K562 (cell line): ENCODE measurements around the gene MYO1A. TPM values are rescaled to one million over a fixed set of nuclear protein-coding genes. Genes with fewer than 3 reads are reported as not detected.

Experiments used
- ATAC-seq: fragments of 200-7000 bp; cut with Tn5 transposase; 3 replicates; pipeline ENCODE4 v1.9.1; 2020; ENCODE audit warnings: moderate library complexity
- BruUV-seq: library from RNA; stranded (reverse); fragments of 400-500 nt; replicated peaks from 2 replicates; lab custom pipeline; 2021; lab: Mats Ljungman, UMichigan
- CTCF ChIA-PET: fragments of 300-600 bp; formaldehyde crosslinking; extraction: SDS; loops from one replicate; lab custom pipeline; 2021; ENCODE audit warnings: low intra/inter-chr PET ratio; lab: Yijun Ruan, JAX
- POLR2A ChIA-PET: fragments of 300-600, 350-650 bp; sonication (Branson Sonifier 250); formaldehyde crosslinking; extraction: SDS; loops from one replicate; lab custom pipeline; 2021; ENCODE audit warnings: antibody characterized with exemption, inconsistent platforms; lab: Yijun Ruan, JAX
- DNase-seq, 4 experiments: peaks; one replicate each; pipeline versions ENCODE4 v3.0.0 to v3.0.0-alpha.2; 2011 to 2018; ENCODE audit warnings: low spot score in 3 of 4, mixed read lengths in 3 of 4; ENCODE audit errors: extremely low read depth in 1 of 4
- FAIRE-seq: peaks from 2 replicates; lab custom pipeline; 2011; peaks lifted over from hg19 to GRCh38; lab: Jason Lieb, UNC
- H2AFZ ChIP-seq: 2 replicates; pipeline ENCODE4 v1.6.0; 2011; ENCODE audit warnings: low read depth, low read length, control low read depth, inconsistent platforms
- H3K27ac ChIP-seq: fragments of 200-600 bp; 3 replicates; pipeline ENCODE4 v1.8.0; 2011; ENCODE audit warnings: low read depth, mild to moderate bottlenecking, control low read depth, inconsistent platforms, low read length, moderate library complexity, mixed read lengths; ENCODE audit errors: extremely low read depth
- H3K27me3 ChIP-seq, 2 experiments: fragments of 300-600 bp in 1 of 2; 2 replicates in 1 of 2; 3 replicates in 1 of 2; pipeline versions ENCODE4 v1.6.0 to v1.8.0; 2011; ENCODE audit warnings: inconsistent platforms in 2 of 2, low read length in 2 of 2, mild to moderate bottlenecking in 1 of 2, mixed read lengths in 1 of 2, moderate library complexity in 1 of 2; ENCODE audit not compliant: control insufficient read depth in 2 of 2, insufficient read depth in 2 of 2
- H3K36me3 ChIP-seq: fragments of 300-600 bp; 3 replicates; pipeline ENCODE4 v1.8.0; 2011; ENCODE audit warnings: mild to moderate bottlenecking, low read length, inconsistent platforms; ENCODE audit not compliant: control insufficient read depth, insufficient read depth
- H3K4me1 ChIP-seq, 2 experiments: fragments of 200-600 bp in 1 of 2; replicated peaks in 1 of 2; 2 replicates in 1 of 2; 3 replicates in 1 of 2; pipeline versions ENCODE4 v1.5.1 to v1.8.0; 2011; ENCODE audit warnings: inconsistent platforms in 2 of 2, low read length in 2 of 2, mild to moderate bottlenecking in 1 of 2, mixed read lengths in 1 of 2, moderate library complexity in 1 of 2; ENCODE audit not compliant: control insufficient read depth in 2 of 2, insufficient read depth in 2 of 2
- H3K4me2 ChIP-seq: 2 replicates; pipeline ENCODE4 v1.6.1; 2011; ENCODE audit warnings: low read length, control low read depth, inconsistent platforms, mixed read lengths; ENCODE audit not compliant: insufficient read depth
- H3K4me3 ChIP-seq: fragments of 200-600 bp; sonication (generic), shearing (Covaris generic); 2 replicates; pipeline ENCODE4 v1.5.1; 2016; ENCODE audit warnings: control low read depth, inconsistent platforms
- H3K79me2 ChIP-seq: fragments of 200-600 bp; 3 replicates; pipeline ENCODE4 v1.8.0; 2011; ENCODE audit warnings: low read length, inconsistent platforms; ENCODE audit not compliant: control insufficient read depth, insufficient read depth
- H3K9ac ChIP-seq, 2 experiments: 2 replicates each; pipeline versions ENCODE4 v1.6.0 to v1.6.1; 2011; ENCODE audit warnings: low read depth in 2 of 2, low read length in 2 of 2, control low read depth in 1 of 2, inconsistent platforms in 1 of 2, mild to moderate bottlenecking in 1 of 2, mixed read lengths in 1 of 2; ENCODE audit not compliant: insufficient read depth in 1 of 2
- H3K9me1 ChIP-seq: one replicate; pipeline ENCODE4 v1.6.0; 2011; ENCODE audit warnings: inconsistent platforms, mild to moderate bottlenecking, low read length, moderate library complexity; ENCODE audit not compliant: control insufficient read depth, insufficient read depth
- H3K9me3 ChIP-seq: replicated peaks from 2 replicates; pipeline ENCODE4 v1.5.1; 2011; ENCODE audit warnings: low read depth, low read length, inconsistent platforms; ENCODE audit not compliant: control insufficient read depth, insufficient read depth
- H4K20me1 ChIP-seq: replicated peaks from 2 replicates; pipeline ENCODE4 v1.6.1; 2011; ENCODE audit warnings: low read length, inconsistent platforms, mixed read lengths; ENCODE audit not compliant: control insufficient read depth, insufficient read depth
- CCNT2 ChIP-seq: IDR thresholded peaks from 2 replicates; pipeline ENCODE4 v1.6.1; 2011; ENCODE audit warnings: borderline replicate concordance, low read depth, mild to moderate bottlenecking, moderate library complexity, mixed read lengths, low read length; ENCODE audit not compliant: insufficient read length; ENCODE audit errors: extremely low read depth
- HMGN3 ChIP-seq: IDR thresholded peaks from 2 replicates; pipeline ENCODE4 v1.6.1; 2011; ENCODE audit warnings: borderline replicate concordance, low read depth, mild to moderate bottlenecking, mixed read lengths, low read length; ENCODE audit not compliant: insufficient read length; ENCODE audit errors: extremely low read depth
- MAX ChIP-seq: sonication (generic); formaldehyde crosslinking; IDR thresholded peaks from 2 replicates; pipeline ENCODE4 v1.9.0; 2022; ENCODE audit warnings: mild to moderate bottlenecking, missing genetic modification reagents
- MCM7 ChIP-seq, 2 experiments: fragments of 450-650 bp; IDR thresholded peaks; 2 replicates each; pipeline ENCODE4 v1.6.1; 2016 to 2018
- NCOA2 ChIP-seq, 2 experiments: fragments of 450-650 bp; IDR thresholded peaks; 2 replicates each; pipeline ENCODE4 v1.6.1; 2018; ENCODE audit warnings: mild to moderate bottlenecking in 2 of 2, moderate library complexity in 1 of 2; ENCODE audit not compliant: partially characterized antibody in 2 of 2
- POLR2AphosphoS2 ChIP-seq: IDR thresholded peaks from 2 replicates; pipeline ENCODE4 v1.6.1; 2012; ENCODE audit warnings: low read length, improper control_type of control experiment
- POLR2AphosphoS5 ChIP-seq: IDR thresholded peaks from 2 replicates; pipeline ENCODE4 v1.6.1; 2011; ENCODE audit warnings: mild to moderate bottlenecking, low read depth, low read length, moderate library complexity; ENCODE audit not compliant: control insufficient read depth, insufficient read depth
- RAD21 ChIP-seq, 2 experiments: fragments of 250-450 bp in 1 of 2; fragments of 450-650 bp in 1 of 2; sonication (Bioruptor Pico) in 1 of 2; formaldehyde crosslinking in 1 of 2; IDR thresholded peaks in 1 of 2; conservative IDR thresholded peaks in 1 of 2; 2 replicates each; pipeline versions ENCODE4 v1.4.0 to v1.8.0; 2020 to 2022; ENCODE audit warnings: mild to moderate bottlenecking in 2 of 2, moderate library complexity in 1 of 2
- RB1 ChIP-seq: fragments of 450-650 bp; IDR thresholded peaks from 2 replicates; pipeline ENCODE4 v1.6.1; 2017; ENCODE audit warnings: low read depth, mild to moderate bottlenecking
- TAF1 ChIP-seq: IDR thresholded peaks from 2 replicates; pipeline ENCODE4 v1.6.1; 2011; ENCODE audit warnings: mild to moderate bottlenecking, low read length, moderate library complexity; ENCODE audit not compliant: insufficient read depth, control insufficient read depth, severe bottlenecking; ENCODE audit errors: extremely low read depth
- THRB ChIP-seq: fragments of 450-650 bp; formaldehyde crosslinking; conservative IDR thresholded peaks from 2 replicates; pipeline ENCODE4 v1.4.0; 2022; ENCODE audit warnings: mild to moderate bottlenecking, missing genetic modification characterization
- UBTF ChIP-seq, 2 experiments: IDR thresholded peaks; 2 replicates each; pipeline ENCODE4 v1.6.1; 2012; ENCODE audit warnings: improper control_type of control experiment in 2 of 2, low read depth in 2 of 2, low read length in 2 of 2, borderline replicate concordance in 1 of 2
- ZBTB7A ChIP-seq: IDR thresholded peaks from 2 replicates; pipeline ENCODE4 v1.6.1; 2011; ENCODE audit warnings: low read depth, mild to moderate bottlenecking, low read length, moderate library complexity, borderline replicate concordance; ENCODE audit not compliant: control insufficient read depth
- ZNF143 ChIP-seq: sonication (generic); formaldehyde crosslinking; IDR thresholded peaks from 2 replicates; pipeline ENCODE4 v1.9.0; 2022; ENCODE audit warnings: mild to moderate bottlenecking, missing genetic modification reagents
- WGBS: fragments of 100-300 bp; shearing (Covaris generic); methylation state at CpG from one replicate; pipeline ENCODE4 v1.1.6; 2016; ENCODE audit warnings: low coverage, mixed read lengths; ENCODE audit not compliant: insufficient coverage; ENCODE audit errors: missing lambda C conversion rate; 5-methylcytosine and 5-hydroxymethylcytosine counted together
- in situ Hi-C: fragments of 300-500 bp; cut with MboI; formaldehyde crosslinking; loops from 4 replicates; pipeline ENCODE4 v1.15.0; 2018; ENCODE audit warnings: inconsistent platforms, mixed read lengths
- intact Hi-C: fragments of 100-400 bp; cut with micrococcal nuclease; formaldehyde crosslinking; loops from 2 replicates; pipeline ENCODE4 v1.14.2; 2022
- polyA plus RNA-seq, 8 experiments: library from polyadenylated mRNA; depleted of rRNA in 4 of 8; stranded (reverse) in 5 of 8; unstranded in 3 of 8; fragments of >200 nt; fragmentation: Nextera tagmentation in 2 of 8; fragmentation: Illumina TruSeq in 1 of 8; extraction: Ambion mirVana in 2 of 8; extraction: Trizol in 1 of 8; gene quantifications; 2 replicates each; pipeline versions ENCODE4 v1.2.1 to v1.2.3, GENCODE V29; 2011 to 2014; ENCODE audit warnings: inconsistent platforms in 1 of 8, missing spikeins in 1 of 8
- total RNA-seq, 7 experiments: library from RNA; depleted of rRNA in 6 of 7; stranded (reverse); fragments of >200 nt in 6 of 7; fragmentation: Illumina TruSeq in 2 of 7; extraction: Trizol in 2 of 7; gene quantifications; 2 replicates each; pipeline versions ENCODE4 v1.2.1 to v1.2.3, GENCODE V29; 2011 to 2021; ENCODE audit warnings: low replicate concordance in 1 of 7

Gene MYO1A
- total and polyA plus RNA-seq, 9 of the 15 experiments (the other 6 are each of a cell fraction or from before 2014, with no cell fraction given), result 0.03 to 0.29 (median 0.14) TPM; not detected in 2

- DNase-seq (peak; percentile 74 to 96 (median 96)), ATAC-seq (peak; percentile 83), FAIRE-seq (no peak)
- Histone ChIP-seq H3K27ac (peak within 1 kb of the TSS; percentile 62), H3K4me1 (peaks cover 19 to 41% of the 10 kb centered on the region in 2 experiments; a peak in 4 of 5 replicates), H3K9me1 (peaks cover 3% of the 10 kb centered on the region), H3K4me2 (peak within 1 kb of the TSS; percentile 79), H2AFZ (peak within 1 kb of the TSS; percentile 84), H3K4me3 (peak within 1 kb of the TSS; percentile 94), H3K9ac (peak within 1 kb of the TSS; percentile 73 to 92), H3K79me2 (peaks cover 34% of the 10 kb centered on the region), H4K20me1 (no peaks in the 10 kb centered on the region; the same call in 1 of the 2 replicates), H3K9me3 (no peaks in the 10 kb centered on the region), H3K27me3 (no peaks in the 10 kb centered on the region), H3K36me3 (peaks cover 37% of the 10 kb centered on the region)
- in situ Hi-C loops, result loop anchor here (5.0 kb wide), 1 partner anchor 106 kb away; the partner anchor contains the start of gene STAT6
- ChIA-PET CTCF (interaction anchor here (0.6 to 5.1 kb wide), 6 partner anchors 56 to 249 kb away, joined by 3 to 63 read pairs (median 7); partner anchors contain the start of gene HSD17B6), POLR2A (no interaction called here)
- 2% methylated on average over 28 of the region's 94 CpGs for WGBS
- intact Hi-C loops, result loop anchor here (2.0 to 10.0 kb wide), 2 partner anchors 17 to 371 kb away; partner anchors contain the start of gene BAZ2A
- BruUV-seq, result no TSS peak
- TF ChIP-seq THRB (CRISPR knock-in tag), result no peak
- peak; percentile 96 for TF ChIP-seq ZBTB7A
- peak; percentile 51 for TF ChIP-seq HMGN3
- TF ChIP-seq MCM7 (IDR thresholded peaks at IDR 0.05), result no peak
- peak; percentile 64; the same call in 1 of the 2 replicates for TF ChIP-seq RB1
- peak; percentile 19 for TF ChIP-seq TAF1
- peak; percentile 57 for TF ChIP-seq CCNT2
- TF ChIP-seq ZNF143 (CRISPR knock-in tag), result no peak
- peak; percentile 62; the same call in 1 of the 2 replicates for TF ChIP-seq POLR2AphosphoS5
- TF ChIP-seq NCOA2 (IDR thresholded peaks at IDR 0.05; ENCODE audit: partially characterized antibody in 2 of 2), result no peak
- 0 out of 4 replicates have a peak, but pooled peaks of 1 of the 2 experiments have one; percentile 8 for TF ChIP-seq RAD21 (CRISPR knock-in tag; conservative IDR thresholded peaks at IDR 0.05 in 1 of 2, IDR thresholded peaks at IDR 0.05 in 1 of 2)
- TF ChIP-seq POLR2AphosphoS2, result no peak
- no peak for TF ChIP-seq MAX (CRISPR knock-in tag)
- 0 out of 4 replicates have a peak, but pooled peaks of 1 of the 2 experiments have one; percentile 29 for TF ChIP-seq UBTF (IDR thresholded peaks at IDR 0.05; ENCODE audit: borderline replicate concordance in 1 of 2, low read depth in 2 of 2, low read length in 2 of 2)
Measured at GRCh38 chr12:57005980-57006808, 43.7 kb downstream of the MYO1A start, which contains the start of gene ZBTB39. TSS of gene ZBTB39 (minus strand) at chr12:57006546. CDS start at chr12:57004917, 1,629 bp downstream.
